ENCODE data around the gene SLC34A3.

Gene SLC34A3

DNA sequence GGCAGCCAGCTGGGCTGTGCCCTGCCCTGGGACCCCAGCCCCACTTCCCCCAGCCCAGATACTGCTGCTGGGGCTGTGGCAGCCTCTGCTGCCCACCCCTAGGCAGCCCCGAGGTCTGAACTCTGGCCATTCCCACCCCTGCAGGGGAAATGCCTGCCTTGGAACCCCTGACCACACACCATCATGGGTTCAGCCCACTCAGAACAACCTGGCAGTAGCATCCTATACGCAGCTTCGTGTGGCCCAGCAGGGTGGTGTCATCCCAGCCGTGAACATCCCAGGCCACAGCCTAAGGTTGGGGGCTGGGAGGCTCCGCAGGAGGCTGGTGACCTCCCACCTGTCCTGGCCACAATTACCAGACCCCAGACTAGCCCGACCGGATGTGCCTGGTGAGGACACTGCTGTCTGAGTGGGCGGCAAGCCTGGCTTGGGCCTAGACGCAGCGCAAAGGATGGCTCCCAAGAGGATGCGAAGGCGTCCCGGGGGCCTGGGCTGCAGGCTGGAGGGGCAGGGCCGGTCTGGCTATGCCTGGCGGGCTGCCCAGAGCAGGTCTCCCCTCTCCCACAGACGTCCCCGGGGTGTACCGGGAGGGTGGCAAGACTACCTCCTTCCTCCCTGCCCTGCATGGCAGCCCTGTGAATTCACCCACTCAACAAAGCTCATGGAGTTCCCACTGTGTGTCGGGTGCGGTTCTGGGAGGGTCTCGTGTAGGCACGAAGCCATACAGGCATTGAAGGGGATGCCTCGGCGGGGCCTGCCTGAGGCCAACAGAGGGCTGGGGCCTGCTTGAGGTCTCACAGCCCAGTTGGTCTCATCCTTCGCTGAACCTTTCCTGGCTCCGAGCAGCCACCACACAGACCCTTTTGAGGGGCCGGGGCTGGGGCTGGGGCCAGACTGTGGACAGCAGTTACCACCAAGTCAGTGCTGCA lies 1.5 kb upstream of the SLC34A3 start:
- Histone ChIP-seq H3K9ac (ENCODE audit: low read depth, low read length) (no peak overlapping the region), H3K9me3 (ENCODE audit: control insufficient read depth, insufficient read depth, low read length) (no peaks in the 10 kb centered on the region), H3K4me1 (ENCODE audit: control insufficient read depth, insufficient read depth, low read length) (no peaks in the 10 kb centered on the region), H3K36me3 (ENCODE audit: control insufficient read depth, insufficient read depth, low read length) (no peaks in the 10 kb centered on the region), H3K27me3 (ENCODE audit: control insufficient read depth, insufficient read depth, low read length) (no peaks in the 10 kb centered on the region), H3K4me3 (ENCODE audit: low read depth, low read length) (no peak overlapping the region)

- H3K4me1 ChIP-seq (ENCODE audit: control insufficient read depth, insufficient read depth, low read length): no peaks in the 10 kb centered on the region
- H3K36me3 ChIP-seq (ENCODE audit: control insufficient read depth, insufficient read depth, low read length): no peaks in the 10 kb centered on the region
- no peaks in the 10 kb centered on the region for H3K27me3 ChIP-seq (ENCODE audit: control insufficient read depth, insufficient read depth, low read length)
- H3K9ac ChIP-seq (ENCODE audit: low read depth, low read length): no peak overlapping the region
- H3K9me3 ChIP-seq (ENCODE audit: control insufficient read depth, insufficient read depth, low read length): no peaks in the 10 kb centered on the region
- H3K4me3 ChIP-seq (ENCODE audit: low read depth, low read length): no peak overlapping the region
Measured at GRCh38 chr9:137229903-137230704, 597 bp upstream of the SLC34A3 start.

DNA sequence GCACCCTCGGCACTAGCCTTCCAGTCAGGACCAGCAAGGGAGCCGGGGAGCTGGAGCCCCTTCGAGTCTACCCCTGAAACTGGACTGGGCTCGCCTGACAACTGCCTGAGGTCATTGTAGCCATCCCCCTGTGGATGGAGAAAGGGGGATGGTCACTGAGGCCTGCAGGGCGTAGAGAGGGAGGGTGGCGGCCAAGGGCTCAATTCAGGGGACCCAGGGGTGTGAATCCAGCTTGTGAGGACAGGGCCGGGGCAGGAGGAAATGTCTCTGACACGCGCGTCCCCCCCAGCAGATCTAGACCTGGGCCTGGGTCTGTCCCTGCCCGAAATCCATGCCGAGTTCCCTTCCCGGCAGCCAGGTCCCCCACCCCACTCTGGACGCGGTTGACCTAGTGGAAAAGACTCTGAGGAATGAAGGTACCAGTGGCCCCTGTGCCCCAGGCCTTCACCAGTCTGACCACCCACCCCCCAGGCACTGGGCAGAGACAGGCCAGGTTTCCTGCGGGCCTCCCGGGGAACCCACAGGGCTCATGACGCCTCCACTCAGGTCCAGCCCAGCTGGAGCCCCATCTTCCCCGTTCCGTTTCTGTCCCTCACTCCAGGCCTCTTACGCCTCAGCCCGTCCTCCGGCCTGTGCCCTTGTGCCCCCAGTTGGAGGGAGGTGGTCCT lies 805 bp downstream of the SLC34A3 start:
- no peak overlapping the region for H3K4me3 ChIP-seq (ENCODE audit: low read depth, low read length)
- no peaks in the 10 kb centered on the region for H3K27me3 ChIP-seq (ENCODE audit: control insufficient read depth, insufficient read depth, low read length)
- no peaks in the 10 kb centered on the region for H3K4me1 ChIP-seq (ENCODE audit: control insufficient read depth, insufficient read depth, low read length)
- no peaks in the 10 kb centered on the region for H3K9me3 ChIP-seq (ENCODE audit: control insufficient read depth, insufficient read depth, low read length)
- H3K36me3 ChIP-seq (ENCODE audit: control insufficient read depth, insufficient read depth, low read length): no peaks in the 10 kb centered on the region
- H3K9ac ChIP-seq (ENCODE audit: low read depth, low read length): no peak overlapping the region

DNA sequence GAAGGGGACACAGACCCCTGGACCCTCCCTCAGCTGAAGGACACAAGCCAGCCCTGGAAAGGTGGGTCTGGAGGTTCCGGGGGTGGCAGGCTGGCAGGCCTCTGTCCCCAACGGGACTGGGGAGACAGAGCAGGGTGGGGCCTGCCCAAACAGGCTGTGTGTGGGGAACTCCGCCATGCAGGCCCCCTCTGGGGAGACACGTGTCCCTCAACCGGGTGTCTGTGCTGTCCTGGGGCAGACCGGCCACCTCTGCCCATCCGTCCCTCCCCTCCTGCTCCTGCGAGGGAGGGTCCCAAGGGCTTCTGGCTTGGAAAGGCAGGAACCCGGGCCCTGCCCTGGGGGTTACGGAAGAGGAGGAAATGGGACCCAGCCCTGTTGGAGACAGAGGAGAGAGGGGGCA lies 1.4 kb downstream of the SLC34A3 start:
- H3K9ac ChIP-seq (ENCODE audit: low read depth, low read length): no peak overlapping the region
- no peaks in the 10 kb centered on the region for H3K4me1 ChIP-seq (ENCODE audit: control insufficient read depth, insufficient read depth, low read length)
- no peak overlapping the region for H3K4me3 ChIP-seq (ENCODE audit: low read depth, low read length)
- H3K36me3 ChIP-seq (ENCODE audit: control insufficient read depth, insufficient read depth, low read length): no peaks in the 10 kb centered on the region
- no peaks in the 10 kb centered on the region for H3K9me3 ChIP-seq (ENCODE audit: control insufficient read depth, insufficient read depth, low read length)
- H3K27me3 ChIP-seq (ENCODE audit: control insufficient read depth, insufficient read depth, low read length): no peaks in the 10 kb centered on the region

GRCh38 chr9:137232510-137232909 lies 1.8 kb downstream of the SLC34A3 start:
- no peaks in the 10 kb centered on the region for H3K4me1 ChIP-seq (ENCODE audit: control insufficient read depth, insufficient read depth, low read length)
- no peak overlapping the region for H3K4me3 ChIP-seq (ENCODE audit: low read depth, low read length)
- H3K27me3 ChIP-seq (ENCODE audit: control insufficient read depth, insufficient read depth, low read length): no peaks in the 10 kb centered on the region
- H3K9me3 ChIP-seq (ENCODE audit: control insufficient read depth, insufficient read depth, low read length): no peaks in the 10 kb centered on the region
- H3K9ac ChIP-seq (ENCODE audit: low read depth, low read length): no peak overlapping the region
- H3K36me3 ChIP-seq (ENCODE audit: control insufficient read depth, insufficient read depth, low read length): no peaks in the 10 kb centered on the region

DNA sequence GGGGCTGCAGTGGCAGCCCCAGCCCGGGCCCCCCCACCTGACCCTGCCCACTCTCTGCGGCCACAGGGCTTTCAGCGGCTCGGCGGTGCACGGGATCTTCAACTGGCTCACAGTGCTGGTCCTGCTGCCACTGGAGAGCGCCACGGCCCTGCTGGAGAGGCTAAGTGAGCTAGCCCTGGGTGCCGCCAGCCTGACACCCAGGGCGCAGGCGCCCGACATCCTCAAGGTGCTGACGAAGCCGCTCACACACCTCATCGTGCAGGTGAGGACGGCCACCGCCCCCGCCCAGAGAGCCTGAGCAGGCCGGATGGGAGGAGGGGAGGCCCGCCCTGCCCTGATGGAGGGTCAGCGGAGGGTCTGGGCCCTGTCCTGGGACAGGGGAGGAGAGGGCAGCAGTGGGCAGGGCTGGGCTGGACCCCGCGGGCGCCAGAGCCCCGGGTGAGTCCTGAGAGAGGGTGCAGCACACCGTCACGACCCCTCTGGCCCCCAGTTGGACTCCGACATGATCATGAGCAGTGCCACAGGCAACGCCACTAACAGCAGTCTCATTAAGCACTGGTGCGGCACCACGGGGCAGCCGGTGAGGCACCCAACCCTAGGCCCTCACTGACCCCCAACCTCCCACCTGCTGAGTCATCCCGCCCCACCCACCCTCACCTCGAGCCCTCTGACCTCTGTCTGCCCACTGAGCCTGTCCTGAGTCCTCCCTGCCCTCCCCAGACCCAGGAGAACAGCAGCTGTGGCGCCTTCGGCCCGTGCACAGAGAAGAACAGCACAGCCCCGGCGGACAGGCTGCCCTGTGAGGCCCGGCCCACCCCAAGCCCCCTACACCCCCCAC lies 2.7 kb downstream of the SLC34A3 start:
- no peak overlapping the region for H3K9ac ChIP-seq (ENCODE audit: low read depth, low read length)
- no peaks in the 10 kb centered on the region for H3K4me1 ChIP-seq (ENCODE audit: control insufficient read depth, insufficient read depth, low read length)
- no peaks in the 10 kb centered on the region for H3K36me3 ChIP-seq (ENCODE audit: control insufficient read depth, insufficient read depth, low read length)
- no peaks in the 10 kb centered on the region for H3K9me3 ChIP-seq (ENCODE audit: control insufficient read depth, insufficient read depth, low read length)
- H3K4me3 ChIP-seq (ENCODE audit: low read depth, low read length): no peak overlapping the region
- H3K27me3 ChIP-seq (ENCODE audit: control insufficient read depth, insufficient read depth, low read length): no peaks in the 10 kb centered on the region

DNA sequence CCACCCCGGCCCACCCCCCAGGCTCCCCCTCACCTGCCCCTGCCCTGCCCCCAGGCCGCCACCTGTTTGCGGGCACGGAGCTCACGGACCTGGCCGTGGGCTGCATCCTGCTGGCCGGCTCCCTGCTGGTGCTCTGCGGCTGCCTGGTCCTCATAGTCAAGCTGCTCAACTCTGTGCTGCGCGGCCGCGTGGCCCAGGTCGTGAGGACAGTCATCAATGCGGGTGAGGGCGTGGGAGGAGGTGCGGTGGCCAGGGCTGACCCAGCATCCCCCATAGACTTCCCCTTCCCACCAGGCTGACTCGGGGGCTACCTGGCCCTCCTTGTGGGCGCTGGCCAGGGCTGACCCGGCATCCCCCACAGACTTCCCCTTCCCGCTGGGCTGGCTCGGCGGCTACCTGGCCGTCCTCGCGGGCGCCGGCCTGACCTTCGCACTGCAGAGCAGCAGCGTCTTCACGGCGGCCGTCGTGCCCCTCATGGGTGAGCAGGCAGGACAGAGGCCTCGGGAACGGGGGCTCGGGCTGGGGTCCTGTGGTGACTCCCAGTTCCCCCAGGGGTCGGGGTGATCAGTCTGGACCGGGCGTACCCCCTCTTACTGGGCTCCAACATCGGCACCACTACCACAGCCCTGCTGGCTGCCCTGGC lies 3.5 kb downstream of the SLC34A3 start:
- Histone ChIP-seq H3K36me3 (ENCODE audit: control insufficient read depth, insufficient read depth, low read length) (no peaks in the 10 kb centered on the region), H3K4me3 (ENCODE audit: low read depth, low read length) (no peak overlapping the region), H3K27me3 (ENCODE audit: control insufficient read depth, insufficient read depth, low read length) (no peaks in the 10 kb centered on the region), H3K4me1 (ENCODE audit: control insufficient read depth, insufficient read depth, low read length) (no peaks in the 10 kb centered on the region), H3K9ac (ENCODE audit: low read depth, low read length) (no peak overlapping the region), H3K9me3 (ENCODE audit: control insufficient read depth, insufficient read depth, low read length) (no peaks in the 10 kb centered on the region)

GRCh38 chr9:137234758-137235423 lies 4.2 kb downstream of the SLC34A3 start:
- H3K4me1 ChIP-seq (ENCODE audit: control insufficient read depth, insufficient read depth, low read length): no peaks in the 10 kb centered on the region
- no peak overlapping the region for H3K4me3 ChIP-seq (ENCODE audit: low read depth, low read length)
- H3K9me3 ChIP-seq (ENCODE audit: control insufficient read depth, insufficient read depth, low read length): no peaks in the 10 kb centered on the region
- H3K9ac ChIP-seq (ENCODE audit: low read depth, low read length): no peak overlapping the region
- no peaks in the 10 kb centered on the region for H3K27me3 ChIP-seq (ENCODE audit: control insufficient read depth, insufficient read depth, low read length)
- H3K36me3 ChIP-seq (ENCODE audit: control insufficient read depth, insufficient read depth, low read length): no peaks in the 10 kb centered on the region

- Histone ChIP-seq H3K36me3 (ENCODE audit: control insufficient read depth, insufficient read depth, low read length) (no peaks in the 10 kb centered on the region), H3K4me1 (ENCODE audit: control insufficient read depth, insufficient read depth, low read length) (no peaks in the 10 kb centered on the region), H3K9me3 (ENCODE audit: control insufficient read depth, insufficient read depth, low read length) (no peaks in the 10 kb centered on the region), H3K4me3 (ENCODE audit: low read depth, low read length) (no peak overlapping the region), H3K27me3 (ENCODE audit: control insufficient read depth, insufficient read depth, low read length) (no peaks in the 10 kb centered on the region), H3K9ac (ENCODE audit: low read depth, low read length) (no peak overlapping the region)
Measured at GRCh38 chr9:137235424-137236237, 4.9 kb downstream of the SLC34A3 start.
